ENCODE data around the gene SEMA3A.

- no peak for TF ChIP-seq CTCF (conservative IDR thresholded peaks at IDR 0.05)
- TF ChIP-seq EZH2 (IDR thresholded peaks at IDR 0.05; ENCODE audit: low read depth): no peak
Measured at GRCh38 chr7:84237533-84238173, 43.1 kb upstream of the SEMA3A start.

Measured in PC-9 (cell line).